Activated T-cell treated with anti-CD3 and anti-CD28 coated beads for 24 hours (primary cell): ENCODE measurements around the gene FXN.

Experiments
- DNase-seq: peaks from one replicate; pipeline ENCODE4 v3.0.0-alpha.2; 2020; ENCODE audit warnings: low read depth

The FXN gene

DNA sequence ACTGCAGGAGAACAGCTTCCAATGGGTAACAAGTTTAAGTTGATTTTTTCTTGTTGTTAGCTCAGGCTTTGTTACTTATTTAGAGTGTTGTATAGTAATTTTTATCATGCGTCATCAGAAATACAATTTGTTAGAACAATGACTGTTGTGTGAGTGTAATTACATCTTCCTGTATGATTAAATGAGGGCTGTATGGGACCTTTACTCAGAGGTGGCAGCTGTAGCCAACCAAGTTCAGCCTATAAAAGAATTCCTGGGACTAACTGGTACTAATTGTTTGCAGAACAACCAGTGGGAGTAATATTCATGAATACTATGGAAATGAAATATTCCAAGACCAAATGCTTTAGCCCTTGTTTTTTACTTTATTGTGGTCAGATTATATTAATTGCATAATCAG is 107.7 kb downstream of the FXN start:
- DNase-seq = no peak

DNA sequence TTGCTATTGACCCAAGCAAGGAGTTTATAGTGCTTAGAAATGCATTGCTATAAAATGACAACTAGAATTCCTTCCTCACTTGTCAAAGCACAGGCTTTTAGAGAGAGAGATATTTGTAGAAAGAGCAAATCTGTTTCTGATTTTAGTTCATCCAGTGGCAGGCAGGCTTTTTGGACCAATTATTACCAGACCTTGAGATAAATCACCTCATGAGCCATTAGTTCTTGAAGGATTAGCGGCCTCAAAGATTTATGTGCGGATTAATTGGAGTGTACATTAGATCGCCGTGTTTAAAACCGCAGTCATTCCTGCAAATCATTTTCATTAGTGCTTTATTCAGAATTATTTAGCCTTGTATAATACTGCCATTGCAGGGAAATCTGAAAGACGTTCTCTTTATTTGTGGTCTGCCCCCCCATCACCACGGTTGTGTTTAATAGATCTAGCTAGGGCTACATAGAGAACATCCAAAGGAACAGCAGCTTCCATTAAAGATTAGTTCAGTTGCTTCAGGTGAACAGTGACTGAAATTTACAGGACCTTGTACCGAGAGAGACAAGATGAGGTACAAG is 109.7 kb downstream of the FXN start:
- DNase-seq = no peak

DNA sequence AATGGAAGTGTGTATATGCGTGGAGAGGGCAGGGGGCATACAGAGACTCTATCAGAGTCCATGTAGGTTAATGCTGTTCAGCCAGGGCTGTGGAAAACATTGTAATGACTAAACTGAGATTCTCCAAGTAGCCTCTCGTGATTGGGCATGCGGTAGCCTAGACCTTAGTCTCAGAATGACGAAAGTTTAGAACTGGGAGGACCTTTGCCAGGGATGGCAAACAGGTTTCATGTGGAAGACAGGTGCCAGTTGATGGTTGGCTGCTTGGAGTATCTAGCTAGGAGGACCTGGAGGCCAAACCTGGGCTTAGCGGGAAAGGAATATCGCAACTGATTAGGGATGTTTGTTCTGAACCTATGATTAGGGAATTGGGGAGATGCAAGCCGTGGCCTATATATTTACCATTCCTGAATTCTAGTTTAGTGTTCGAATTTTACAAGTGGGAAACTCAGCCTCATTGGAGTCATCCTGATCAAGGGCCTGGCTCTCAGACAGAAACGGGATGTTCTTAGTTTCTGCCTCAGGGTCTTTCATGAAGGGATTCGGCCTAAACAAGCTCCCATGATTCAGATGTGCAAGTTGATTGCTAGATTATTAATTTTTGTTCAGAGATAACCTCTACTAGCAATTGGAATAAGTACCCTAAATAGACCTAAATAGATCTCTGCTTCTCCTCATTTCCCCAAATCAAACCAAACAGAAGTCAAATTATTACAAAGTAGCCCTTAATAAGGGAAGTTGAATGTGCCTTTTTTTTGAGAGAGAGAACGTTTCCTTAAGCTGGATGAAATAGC is 111.7 kb downstream of the FXN start:
- no peak for DNase-seq

DNA sequence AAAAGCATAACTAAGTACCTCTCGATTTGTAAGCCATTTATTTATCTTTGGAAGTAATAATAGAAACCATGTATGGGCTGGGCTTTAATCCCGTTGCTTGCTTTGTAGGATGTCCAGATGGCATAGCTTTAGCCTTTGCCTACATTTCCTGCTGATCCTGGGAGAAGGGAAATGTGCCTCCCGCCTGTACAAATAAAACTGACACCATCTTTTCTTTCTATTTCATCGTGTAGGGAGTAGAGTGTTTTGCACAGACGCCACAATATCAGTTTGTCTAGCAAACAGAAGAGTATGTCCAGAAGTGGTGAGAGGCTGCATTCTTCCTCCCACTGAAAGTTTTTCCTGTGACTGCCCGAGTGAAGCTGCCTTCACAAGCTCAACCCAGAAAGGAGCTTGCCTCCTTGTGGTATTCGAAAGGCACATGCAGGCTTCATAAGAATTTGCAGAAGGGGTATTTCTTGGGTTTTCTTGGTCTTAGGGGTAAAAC is 113.8 kb downstream of the FXN start:
- no peak for DNase-seq
